Right lobe of liver (tissue), 4 donors: ENCODE data around the gene PNKD.

ENCODE experiments used
- CTCF ChIP-seq, 4 donors: fragments of 200-600 bp in 3 of 4; fragments of 450-650 bp in 1 of 4; IDR thresholded peaks; one replicate each; pipeline versions ENCODE4 v1.5.1 to v1.8.0; 2016 to 2022; ENCODE audit warnings: antibody characterized with exemption in 4 of 4, mild to moderate bottlenecking in 2 of 4
- POLR2A ChIP-seq: fragments of 450-650 bp; IDR thresholded peaks from one replicate; pipeline ENCODE4 v1.6.1; 2017; ENCODE audit warnings: antibody characterized with exemption, mild to moderate bottlenecking
- donor health status: DM: no; HTN: no; CAD: no.
- donor health status: DM: no; HTN: no; CAD: no.
- donor health status: DM: no; HTN: yes; CAD: no.

GRCh38 chr2:218368621-218369153 lies 98.4 kb downstream of the PNKD start:
- TF ChIP-seq CTCF (IDR thresholded peaks at IDR 0.05), result no peak
- TF ChIP-seq POLR2A, result no peak
